NCI-H2171 (cell line): ENCODE results near the gene ZNF236.
"Not testable (repeated sequence)": the region's sequence is repeated elsewhere in the genome, so short reads cannot be mapped to it uniquely, and the experiment has no call there.

Experiments used
- DNase-seq: peaks from one replicate; lab custom pipeline; 2025; lab: John Stamatoyannopoulos, UW

ZNF236 gene

DNA sequence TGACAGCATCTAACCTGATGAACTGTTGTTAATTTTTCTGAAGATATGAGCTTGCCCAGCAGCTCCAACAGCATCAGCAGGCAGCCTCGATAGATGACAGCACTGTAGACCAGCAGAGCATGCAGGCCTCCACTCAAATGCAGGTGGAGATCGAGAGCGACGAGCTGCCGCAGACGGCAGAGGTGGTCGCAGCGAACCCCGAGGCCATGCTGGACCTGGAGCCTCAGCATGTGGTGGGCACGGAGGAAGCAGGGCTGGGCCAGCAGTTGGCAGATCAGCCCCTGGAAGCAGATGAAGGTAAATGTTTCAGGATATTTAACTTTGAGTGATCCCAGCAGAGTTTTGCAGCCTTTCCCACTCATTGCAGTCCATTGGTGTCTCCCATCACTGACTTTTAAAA, 85.9 kb downstream of the ZNF236 start:
- DNase-seq: no peak

DNA sequence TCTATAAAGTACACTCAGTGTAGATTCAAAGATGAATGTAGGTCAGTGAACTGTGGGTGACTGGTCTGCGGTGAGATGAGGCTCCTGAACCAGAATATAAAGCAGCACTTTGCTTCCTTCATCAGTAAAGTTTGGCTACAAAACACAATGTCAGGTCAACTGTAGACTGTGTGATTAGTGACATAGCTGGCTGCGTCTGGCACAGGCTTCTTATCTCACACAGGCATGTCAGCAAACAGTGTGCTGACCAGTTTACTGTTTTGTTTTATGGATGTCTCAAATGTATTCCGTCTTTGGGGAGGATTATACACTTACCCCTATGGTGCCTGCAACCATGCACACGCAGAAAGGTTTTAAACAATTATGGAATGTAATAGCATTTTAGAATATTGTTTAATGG, 87.1 kb downstream of the ZNF236 start:
- no peak for DNase-seq

- no peak for DNase-seq
These were observed 89.1 kb downstream of the ZNF236 start for GRCh38 chr18:76911440-76911839.

GRCh38 chr18:76913583-76913982, 91.2 kb downstream of the ZNF236 start:
- no peak for DNase-seq

GRCh38 chr18:76914314-76914713, 92.0 kb downstream of the ZNF236 start:
- no peak for DNase-seq

DNA sequence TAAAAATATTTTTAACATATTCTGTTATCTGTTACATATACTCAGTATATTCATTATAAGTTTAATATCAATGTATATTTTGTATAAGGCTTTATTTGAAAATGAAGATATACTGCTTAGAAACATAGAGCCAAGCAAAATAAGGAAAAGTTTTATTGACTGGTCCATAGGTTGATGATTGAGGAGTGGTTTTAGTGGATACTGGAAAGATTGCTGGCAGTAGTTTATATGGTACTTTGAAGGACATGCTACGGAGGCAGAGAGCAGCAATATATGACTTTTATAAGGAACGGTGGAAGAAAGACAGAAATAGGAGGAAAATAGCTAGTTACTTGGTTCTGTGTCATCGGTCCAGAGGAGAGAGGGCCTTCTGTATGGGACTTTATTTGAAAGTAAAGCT, 92.4 kb downstream of the ZNF236 start:
- no peak for DNase-seq

- DNase-seq: no peak
These were observed 93.1 kb downstream of the ZNF236 start for GRCh38 chr18:76915456-76915855.

DNA sequence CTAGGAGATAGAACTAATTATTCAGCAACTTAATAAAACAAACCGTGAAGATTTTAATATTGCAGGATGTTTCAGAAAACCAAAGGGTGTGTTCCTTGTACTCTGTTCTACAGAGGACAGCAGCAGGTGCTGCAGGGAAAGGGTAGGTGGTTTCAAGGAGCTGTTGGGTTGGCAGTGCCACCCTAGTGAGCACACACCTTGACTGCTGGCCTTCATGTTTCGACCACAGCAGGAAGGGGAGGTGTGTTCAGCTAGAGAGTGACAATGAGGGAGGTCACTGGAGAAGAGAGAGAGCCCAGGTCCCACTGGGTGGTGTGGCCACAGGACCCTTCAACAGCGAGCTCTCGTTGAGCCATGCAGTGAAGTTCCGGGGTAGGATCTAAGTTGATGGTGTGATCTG, 98.6 kb downstream of the ZNF236 start:
- DNase-seq: no peak

DNA sequence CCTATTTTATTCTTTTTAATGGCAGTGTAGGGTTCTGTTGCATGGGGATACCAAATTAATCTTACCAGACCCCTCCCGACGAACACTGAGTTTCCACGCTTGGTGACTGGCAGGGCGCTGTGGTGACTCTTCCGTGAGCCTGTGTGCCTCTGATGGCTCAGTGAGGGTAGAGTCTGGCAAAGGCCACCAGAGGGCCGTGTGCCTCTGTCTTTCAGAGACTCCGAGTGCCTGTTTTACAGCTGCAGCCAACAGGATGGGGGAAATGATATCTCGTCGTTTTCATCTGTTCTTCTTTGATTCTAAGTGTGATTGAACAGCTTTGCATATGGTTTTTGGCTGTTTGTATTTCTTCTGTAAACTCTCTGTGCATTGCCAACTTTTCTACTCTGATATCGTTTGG, 99.8 kb downstream of the ZNF236 start:
- peak; percentile 30 for DNase-seq

DNA sequence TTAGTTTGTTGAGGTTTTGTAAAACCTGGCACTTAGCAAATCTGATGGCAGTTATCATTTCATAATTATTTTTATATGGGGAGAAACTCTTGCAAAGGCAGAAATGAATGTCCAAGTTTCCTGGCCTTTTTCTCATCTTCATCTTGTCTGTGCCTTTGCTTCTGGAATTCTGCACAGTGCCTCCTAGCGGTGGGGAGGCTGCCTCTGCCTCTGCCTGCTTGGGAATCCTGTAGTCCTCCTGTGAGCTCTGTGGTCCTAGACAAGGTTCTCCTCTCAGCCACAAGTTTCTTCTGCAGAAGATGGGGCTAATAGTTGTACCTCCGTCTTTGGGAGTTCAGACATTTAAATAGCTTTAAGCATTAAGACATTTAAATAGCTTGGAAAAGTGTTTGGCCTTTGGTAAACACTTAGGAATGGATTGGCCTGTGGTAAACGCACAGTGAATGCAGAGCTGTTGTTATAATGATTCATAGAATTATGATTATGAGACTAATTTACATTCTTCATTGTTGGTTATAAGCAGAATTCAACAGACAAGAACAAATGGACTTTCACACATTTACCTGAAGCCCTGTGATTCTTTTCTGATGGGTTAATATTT, 101.2 kb downstream of the ZNF236 start:
- no peak for DNase-seq

DNA sequence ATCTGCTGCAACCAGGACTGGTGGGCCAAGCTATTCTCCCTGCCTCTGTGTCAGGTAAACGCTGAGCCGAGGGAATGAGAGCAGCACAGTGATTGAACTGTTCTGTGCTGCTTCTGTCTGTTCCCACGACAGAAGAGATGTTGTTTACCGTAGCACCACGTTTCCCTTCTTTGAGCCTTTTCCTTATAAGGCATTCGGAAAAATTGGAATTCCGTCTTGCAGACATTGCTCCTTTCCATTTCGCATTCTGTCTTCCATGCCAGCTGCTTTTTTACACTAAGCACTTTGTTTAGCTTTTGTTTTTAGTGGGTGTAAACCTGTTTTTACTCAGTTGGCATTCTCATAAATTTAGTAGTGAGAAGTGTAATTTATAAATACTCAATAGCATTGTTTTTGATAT, 103.1 kb downstream of the ZNF236 start:
- no peak for DNase-seq

- DNase-seq: no peak
These were observed 104.9 kb downstream of the ZNF236 start for GRCh38 chr18:76927223-76927725.

- no peak for DNase-seq
These were observed 106.0 kb downstream of the ZNF236 start for GRCh38 chr18:76928179-76928868.

DNA sequence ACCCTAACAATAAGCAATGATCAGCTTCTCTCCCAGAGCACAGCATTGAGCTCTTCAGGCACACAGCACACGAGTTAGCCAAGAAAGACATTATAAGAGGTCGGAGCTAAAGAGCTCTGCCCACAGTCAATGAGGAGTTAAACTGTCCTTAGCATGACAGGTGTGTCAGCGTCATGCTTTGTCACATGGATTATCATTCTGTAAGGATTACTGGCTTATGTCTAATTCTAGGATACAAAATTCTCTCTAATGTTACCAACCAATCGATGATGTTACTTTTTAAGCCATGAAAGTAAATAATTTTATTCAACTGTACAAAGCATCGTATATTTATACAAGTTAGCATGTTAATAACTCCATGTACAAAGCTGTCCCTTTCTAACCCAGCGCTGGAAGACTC, 108.8 kb downstream of the ZNF236 start:
- DNase-seq: no peak

DNA sequence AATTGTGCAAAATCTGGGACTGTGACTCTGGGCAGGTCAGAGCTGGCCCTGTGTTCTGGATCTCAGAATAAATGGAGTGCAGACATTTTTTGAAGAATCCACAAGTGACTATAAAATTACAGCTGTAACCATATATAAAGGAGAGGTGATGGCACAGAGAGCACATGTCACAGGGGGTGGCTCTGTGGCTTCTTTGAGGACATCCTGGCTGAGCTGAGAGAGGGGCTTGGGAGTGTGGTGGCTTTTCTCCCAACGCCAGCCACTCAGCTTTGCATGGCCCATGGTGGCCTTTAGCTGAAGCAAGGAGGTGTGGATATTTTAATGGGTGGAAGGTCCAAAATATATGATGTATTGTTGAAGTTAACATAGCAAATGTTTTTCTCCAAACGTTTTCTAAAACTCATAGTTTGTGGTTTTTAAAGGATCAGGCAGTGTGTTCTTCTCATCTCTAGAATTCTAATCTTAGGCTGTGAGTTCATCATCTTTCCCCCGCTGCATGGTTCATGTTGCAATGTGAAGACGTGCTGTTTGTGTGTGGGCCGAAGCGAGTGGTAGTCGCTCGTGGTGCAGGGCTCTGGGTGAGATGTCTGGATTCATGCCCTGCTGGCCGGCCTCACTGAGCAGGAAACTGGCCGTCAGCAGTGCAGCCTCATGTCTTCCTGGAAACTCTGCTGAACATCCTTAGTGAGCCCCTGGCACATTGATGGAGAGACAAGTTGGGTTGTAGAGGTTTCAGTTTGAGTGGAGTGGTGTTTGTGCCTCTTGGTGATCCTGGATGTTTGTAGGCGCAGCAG, 109.9 kb downstream of the ZNF236 start:
- DNase-seq: no peak

DNA sequence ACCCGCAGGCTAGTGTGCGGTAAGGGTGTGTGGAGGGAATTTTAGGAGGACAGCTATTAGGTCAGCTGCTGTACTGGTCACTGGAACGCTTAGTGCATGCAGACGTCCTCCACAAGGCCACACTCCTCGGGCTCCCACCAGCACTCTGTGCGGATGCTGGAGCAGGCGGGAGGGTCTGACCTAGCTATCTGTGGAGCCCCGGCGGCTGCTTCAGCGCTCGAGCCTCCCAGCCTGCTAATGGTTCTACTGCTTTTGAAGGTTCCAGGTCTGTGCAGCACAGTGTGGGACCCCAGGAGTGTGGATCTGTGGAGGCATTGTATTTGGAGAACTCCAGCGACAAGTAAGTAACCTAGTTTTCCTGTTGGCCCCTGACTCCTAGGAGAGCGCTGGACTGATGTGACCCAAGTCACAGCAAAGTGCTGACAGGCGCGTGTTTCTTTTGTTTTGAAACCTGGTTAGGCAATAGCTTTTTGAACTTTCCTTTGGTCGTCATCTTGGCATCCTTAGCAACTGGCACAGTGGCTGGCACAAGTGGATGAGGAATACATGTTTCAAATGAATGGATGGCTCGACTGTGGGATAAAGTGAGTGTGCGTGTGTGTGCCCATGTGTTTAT, 113.5 kb downstream of the ZNF236 start:
- no peak for DNase-seq

- DNase-seq: no peak
These were observed 114.5 kb downstream of the ZNF236 start for GRCh38 chr18:76936877-76937276.

DNA sequence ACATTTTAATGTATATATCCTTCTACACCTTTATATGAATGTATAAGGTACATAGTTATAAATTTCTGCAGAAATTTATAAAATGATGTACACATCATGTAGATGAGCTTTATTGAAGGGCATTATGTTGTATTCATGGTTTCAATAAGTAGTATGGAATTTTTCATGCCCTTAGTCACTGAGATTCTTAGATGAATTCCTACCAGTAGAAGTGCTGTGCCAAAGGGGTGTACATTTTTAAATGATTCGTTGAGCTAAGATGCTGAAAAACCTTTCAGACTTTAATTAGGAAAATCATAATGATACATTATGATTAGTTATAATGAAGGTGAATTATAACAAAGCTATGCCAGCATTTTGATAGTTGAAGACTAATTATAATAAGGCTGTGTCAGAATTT, 115.2 kb downstream of the ZNF236 start:
- DNase-seq: no peak

GRCh38 chr18:76938619-76939018, 116.3 kb downstream of the ZNF236 start:
- no peak for DNase-seq

DNA sequence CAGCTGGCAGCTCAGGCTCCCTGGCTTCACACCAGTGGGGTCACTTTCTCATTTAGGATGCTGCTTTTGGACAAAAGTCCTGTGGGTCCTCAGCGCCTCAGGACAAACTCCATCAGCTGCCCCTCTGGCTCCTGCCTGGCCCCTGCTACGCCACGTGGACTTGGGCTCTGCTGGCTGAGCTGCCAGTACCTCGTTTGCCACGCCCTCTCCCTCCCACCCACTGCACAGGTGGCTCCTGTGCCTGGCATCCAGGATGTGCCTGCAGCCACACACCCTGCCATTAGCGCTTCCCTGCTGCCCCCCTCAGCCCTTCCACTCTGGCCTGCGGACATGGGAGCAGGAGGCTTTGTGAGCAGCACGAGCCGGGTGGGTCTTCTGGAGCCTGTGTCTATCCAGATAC, 118.9 kb downstream of the ZNF236 start:
- no peak for DNase-seq

- DNase-seq: no peak
These were observed 121.4 kb downstream of the ZNF236 start for GRCh38 chr18:76943542-76944339.

DNA sequence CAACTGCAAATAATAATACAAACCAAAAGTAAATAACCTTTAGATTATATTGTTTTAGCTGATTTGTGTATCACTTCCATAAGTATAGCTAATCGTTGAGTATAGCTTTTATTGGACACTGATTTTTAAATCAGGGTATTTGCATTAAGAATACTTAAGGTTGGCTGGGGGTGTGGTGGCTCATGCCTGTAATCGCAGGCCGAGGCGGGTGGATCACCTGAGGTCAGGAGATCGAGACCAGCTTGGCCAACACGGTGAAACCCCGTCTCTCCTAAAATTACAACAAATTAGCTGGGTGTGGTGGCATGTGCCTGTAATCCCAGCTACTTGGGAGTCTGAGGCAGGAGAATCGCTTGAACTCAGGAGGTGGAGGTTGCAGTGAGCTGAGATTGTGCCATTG, 122.0 kb downstream of the ZNF236 start:
- not testable (repeated sequence) for DNase-seq
